GM04503 (cell line): Measurements from ENCODE around the gene PLEKHG7.
"Not testable (repeated sequence)": the region's sequence is repeated elsewhere in the genome, so short reads cannot be mapped to it uniquely, and the experiment has no call there.

Source experiments
- DNase-seq: peaks from one replicate; pipeline ENCODE4 v3.0.0-alpha.2; 2012; ENCODE audit warnings: low read depth

Gene PLEKHG7, protein sequence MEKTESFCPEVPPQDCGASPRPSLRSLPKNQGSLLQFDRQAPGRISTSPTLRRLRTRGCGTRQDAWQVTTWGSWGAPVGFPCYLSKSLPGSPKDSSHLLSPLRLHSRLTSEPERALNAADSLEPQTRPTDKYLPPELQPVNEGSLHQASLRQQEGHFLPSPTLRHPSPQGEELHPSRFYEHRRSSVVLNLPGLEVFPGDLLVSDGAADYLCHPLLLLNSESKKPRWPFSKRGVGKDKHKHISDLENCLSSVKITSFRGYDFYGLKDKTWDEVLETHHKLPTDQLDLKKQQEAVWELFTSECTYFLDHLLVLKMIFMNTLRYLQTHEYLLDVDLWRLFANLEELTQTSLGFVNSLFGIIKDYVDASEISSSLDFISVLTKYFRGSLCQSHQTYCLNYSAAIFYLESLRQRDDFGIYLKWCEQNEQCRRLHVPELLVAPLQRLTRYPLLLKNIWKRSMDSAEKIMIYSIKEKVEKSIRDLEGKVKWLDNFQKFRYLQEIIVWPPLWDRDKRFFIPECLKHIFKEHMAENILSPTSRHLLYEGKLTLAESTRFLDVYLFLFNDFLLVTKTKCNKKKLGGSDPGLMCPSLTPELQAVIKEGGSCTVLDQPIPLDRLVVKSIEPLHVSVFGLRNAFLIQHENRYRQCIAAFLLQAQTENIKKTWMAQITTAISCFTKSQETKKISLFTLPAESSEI

DNA sequence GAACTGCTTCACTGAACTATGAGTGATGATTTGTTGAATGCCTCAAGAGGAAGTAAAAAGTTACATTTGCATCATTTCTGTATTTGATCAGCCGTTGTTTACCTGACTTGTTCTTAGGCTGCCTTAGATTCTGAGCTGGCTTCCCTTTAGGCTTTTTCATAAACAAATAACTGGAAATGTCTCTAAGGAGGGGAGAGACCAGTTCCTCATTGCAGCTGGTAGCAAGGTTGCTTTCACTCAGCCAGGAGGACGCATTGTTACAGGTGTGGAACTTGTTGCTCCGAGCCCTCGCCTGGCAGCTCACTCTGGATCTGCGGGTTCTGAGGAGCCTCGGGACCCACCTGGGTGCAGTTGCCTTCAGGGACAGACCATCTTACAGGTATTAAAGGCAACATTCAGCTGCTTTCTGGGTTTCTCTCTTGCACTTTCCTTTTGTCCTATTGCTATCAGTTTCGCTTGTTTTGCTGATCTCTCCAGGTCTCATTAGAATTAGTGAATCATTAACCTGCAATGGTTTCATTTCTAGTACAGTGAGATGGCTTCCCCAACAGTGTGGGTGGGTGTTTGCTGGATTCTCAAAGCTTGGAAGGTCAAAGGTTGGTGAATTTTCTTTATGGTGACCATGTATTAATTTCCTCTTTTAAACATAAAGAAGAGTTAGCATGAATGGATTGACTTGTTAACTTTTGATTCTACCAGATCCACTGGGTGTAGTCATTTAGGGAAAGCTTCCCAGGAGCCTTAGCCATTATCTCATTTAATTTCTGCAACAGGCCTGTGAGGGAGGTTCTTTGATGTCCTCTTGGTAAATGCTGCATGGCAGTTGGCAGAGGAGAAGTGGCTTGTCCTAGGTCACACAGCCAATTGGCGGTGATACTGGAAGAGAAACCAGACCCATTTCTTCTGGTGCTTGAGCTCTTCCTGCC is at the start of gene PLEKHG7:
PLEKHG7 (plus strand) TSS at position 236 of the 926 bp plus-strand sequence. CDS start 3,643 bp downstream, outside the sequence.
- DNase-seq, result no peak

DNA sequence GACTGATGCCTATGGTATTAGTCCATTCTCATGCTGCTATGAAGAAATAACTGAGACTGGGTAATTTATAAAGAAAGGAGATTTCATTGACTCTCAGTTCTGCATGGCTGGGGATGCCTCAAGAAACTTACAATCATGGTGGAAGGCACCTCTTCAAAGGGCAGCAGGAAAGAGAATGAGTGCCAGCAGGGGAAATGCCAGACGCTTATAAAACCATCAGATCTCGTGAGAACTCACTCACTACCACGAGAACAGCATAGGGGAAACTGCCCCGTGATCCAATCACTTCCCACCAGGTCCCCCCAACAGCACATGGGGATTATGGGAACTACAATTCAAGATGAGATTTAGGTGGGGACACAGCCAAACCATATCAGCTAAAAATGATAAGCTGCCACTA is 48.5 kb upstream of the PLEKHG7 start:
- not testable (repeated sequence) for DNase-seq

DNA sequence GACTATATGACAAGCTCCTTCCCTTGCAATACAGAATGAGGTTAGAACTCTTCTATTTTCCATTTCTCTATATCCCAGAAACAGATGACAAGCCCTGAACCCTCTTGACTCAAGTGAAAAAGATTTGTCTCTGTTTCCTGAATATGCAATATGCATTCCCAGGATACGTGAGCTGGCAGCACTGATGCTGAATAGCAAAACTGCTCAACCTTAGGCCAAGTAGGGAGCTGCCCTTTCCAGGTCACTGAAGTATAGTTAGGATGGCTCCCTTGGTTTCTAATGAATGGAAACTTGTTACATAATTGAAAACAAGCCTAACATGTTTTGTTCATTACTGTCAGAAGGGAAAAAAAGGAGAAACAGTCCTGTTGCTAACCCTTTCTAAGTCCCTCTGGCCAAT is 47.9 kb upstream of the PLEKHG7 start:
- DNase-seq, result peak; percentile 42

DNA sequence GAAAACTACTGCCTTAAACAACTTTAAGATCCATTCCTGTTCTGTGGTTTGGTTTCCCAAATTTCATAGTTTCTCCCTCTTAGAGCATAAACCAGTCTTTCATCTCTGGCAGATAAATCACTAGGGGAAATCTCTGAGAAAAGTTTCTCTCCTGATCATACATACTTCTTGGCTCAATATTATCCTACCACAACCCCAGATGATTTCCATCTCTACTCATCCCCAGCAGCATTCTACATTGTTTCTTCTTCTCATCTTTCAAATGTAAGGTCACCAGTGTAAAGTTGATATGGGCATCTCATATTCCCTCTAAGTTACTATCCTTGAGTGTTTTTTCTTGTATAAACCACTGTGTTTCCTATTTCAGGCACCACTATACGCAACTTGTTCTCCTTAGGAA is 45.9 kb upstream of the PLEKHG7 start:
- DNase-seq, result no peak

DNA sequence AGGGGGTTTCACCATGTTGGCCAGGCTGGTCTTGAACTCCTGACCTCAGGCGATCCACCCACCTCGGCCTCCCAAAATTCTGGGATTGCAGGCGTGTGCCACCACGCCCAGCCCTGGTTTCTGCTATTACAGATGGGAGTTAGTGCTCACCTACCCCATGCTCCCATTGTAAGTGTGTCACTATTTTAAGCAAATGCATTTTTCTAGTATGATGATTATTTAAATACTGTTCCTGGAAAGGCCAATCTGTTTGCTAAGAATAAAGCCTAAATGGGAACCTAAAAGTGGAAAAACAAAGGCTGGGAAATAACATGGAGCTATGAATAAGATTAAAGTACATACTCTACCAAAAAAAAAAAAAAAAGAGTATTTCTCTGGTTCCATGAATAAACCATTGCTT is 45.0 kb upstream of the PLEKHG7 start:
- no peak for DNase-seq

DNA sequence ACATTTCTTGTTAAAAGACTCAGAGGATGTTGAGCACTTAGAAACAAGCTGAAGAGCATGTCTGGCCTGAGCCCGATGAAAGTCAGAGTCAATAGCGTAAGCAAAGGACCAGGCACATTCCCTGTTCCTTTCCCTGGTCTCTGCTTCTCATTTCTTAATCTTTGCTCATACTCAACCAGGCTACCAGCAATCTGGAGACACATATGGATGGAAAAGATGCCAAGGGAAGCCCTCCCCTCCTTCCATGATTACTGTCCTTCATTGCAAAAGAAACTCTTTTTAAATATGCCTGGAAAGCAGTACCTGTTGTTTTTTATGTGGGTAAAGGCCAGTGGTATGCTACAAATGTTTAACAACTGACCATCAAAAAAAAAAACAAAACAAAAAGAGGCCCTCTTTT is 44.2 kb upstream of the PLEKHG7 start:
- DNase-seq, result no peak

DNA sequence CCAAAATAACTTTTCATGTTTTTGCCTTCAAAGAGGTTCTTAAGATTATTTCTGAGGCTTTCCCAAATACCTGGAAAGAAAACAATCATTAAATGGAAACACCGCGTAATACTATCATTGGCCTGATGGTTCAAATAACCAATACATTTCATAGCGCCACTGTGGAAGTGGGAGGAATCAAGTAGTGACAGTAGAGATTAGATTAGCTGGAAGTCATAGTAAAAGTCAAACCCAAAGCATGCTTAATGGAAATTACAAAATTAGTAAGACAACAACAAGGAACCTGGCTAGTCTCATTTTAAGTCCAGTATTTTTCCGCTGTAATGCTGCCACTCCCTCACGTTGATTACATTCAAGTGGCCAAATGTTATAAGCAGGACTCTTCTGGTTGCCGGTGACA is 41.5 kb upstream of the PLEKHG7 start:
- no peak for DNase-seq

DNA sequence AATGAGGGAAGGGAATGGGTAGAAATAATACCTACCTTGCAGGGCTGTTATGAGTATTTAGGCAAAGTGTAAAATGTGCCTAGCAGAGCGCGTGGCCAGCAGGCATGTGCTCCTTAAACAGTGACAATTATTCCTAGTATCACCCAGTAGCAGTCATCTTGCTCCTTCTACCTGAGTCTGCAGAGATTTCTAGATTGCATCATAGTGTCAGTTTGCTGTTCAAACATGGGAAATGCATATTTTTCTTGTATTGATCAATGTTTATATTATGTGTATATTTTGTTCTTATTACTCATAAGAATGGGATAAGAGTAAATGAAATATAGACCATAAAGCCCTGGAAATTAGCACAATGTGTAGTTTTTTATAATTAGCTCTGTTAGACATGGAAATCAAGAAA is 37.3 kb upstream of the PLEKHG7 start:
- DNase-seq, result no peak

DNA sequence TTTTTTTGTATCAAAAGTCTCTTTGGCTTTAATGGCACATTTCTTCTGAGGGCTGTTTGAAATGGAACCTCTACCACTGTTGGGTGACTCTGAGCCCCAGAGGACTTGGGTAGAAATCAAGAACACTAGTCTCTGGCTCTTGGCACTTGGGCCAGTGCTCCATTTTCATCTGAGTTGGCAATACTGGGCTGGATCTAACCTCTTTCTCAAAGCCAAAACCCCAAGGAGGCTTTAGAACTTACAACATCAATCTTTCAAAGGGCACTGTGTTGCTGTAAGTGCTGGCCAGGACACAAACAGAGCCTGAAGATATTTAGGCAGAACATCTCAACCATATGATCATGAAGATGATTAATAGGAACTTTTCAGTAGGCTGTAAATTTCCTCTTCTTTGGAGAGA is 34.0 kb upstream of the PLEKHG7 start:
- DNase-seq, result no peak

DNA sequence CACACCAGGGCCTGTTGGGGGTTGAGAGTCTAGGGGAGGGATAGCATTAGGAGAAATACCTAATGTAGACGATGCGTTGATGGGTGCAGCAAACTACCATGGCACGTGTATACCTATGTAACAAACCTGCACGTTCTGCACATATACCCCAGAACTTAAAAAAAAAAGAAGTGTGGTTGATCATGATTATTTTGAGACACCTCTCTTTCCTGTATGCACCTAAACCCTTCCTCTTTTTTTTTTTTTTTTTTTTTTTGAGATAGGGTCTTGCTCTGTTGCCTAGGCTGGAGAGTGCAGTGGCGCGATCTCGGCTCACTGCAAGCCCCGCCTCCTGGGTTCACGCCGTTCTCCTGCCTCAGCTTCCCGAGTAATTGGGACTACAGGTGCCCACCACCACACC is 31.3 kb upstream of the PLEKHG7 start:
- DNase-seq, result not testable (repeated sequence)

DNA sequence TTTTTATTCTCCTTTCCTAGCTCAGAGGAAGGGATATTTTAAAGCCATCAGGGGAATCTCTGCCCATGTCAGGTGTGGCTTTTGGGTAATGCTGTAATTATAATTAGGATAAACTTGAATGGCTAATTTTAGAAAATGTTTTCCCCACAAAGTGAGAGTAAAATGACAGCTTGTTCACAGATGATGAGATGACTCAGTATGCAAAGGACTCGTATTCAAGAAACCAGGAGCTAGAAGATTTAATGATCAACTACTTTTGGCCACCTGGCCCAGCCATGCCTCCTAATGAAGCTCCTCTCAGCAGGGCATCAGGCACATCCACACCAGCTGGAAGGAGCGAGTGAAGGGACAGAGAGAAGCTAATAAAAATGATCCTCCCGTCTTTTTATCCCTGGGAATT is 29.0 kb upstream of the PLEKHG7 start:
- DNase-seq, result no peak

DNA sequence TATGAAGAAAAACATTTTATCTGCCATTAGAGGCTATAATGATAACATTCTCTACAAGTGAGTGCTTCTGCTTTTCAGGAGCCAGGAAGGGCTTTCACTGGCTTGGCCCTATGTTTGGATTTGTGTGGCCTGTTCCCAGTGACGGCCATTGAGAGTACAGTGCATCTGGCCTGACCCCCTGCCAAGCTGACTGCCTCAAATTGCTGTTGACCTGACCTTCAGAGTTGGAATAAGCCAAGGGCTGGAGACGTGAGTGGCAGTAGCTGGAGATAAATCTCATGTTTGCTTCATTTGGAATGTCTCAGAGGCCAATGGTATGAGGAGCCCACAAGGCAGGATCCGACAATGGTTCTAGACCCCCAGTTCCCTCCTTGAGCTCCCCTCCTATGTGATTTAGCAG is 28.3 kb upstream of the PLEKHG7 start:
- DNase-seq, result no peak

DNA sequence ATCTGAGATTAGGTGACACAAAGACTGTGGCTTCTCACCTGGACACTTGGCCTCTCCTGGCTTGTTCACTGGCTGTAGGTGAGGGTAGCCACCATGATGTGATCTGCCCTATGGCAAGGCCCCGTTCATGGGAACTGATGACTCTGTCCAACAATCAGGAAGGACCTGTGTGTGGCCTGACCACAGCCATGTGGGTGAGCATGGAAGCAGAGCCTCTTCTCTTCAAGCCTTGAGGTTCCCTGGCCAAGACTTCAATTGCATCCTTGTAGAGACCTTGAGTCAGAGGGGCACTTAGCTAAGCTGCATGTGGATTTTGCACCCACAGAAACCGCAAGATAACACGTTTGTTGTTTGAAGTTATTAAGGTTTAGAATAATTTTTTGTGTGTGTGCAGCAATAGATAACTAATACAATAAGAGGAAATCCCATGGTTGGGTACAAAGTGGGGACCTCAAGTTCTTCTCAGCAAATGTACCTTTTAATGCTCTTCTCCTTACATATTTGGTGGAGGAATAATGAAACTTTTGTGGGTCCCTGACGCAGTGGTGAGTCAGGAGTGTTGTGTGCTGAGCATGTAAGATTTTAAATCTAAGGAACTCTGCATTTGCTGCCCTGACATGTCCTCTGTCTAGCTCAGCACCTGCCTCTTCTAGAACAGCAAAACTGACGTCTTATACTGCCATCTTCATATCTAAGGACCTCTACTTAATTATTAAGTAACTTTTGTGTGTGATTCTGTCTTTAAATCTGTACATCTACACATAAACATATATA is 27.5 kb upstream of the PLEKHG7 start:
- no peak for DNase-seq

DNA sequence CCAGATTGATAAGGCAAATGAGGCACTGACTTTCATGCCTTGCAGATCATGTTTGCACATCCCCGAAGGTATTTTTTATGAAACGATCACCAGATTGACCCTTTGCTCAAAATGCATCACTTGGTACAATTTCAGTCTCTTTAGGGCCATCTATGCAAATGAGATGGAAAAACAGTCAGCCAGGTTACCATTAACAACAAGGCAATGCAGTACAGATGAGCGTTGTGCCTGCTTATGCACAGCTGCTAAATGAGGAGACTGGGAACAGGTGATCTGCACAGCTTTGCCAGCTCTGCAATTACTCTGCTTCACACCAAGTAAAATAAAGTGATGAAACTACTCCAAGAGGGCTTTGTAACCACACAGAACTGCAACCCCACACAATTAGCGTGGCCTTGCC is 26.1 kb upstream of the PLEKHG7 start:
- DNase-seq, result no peak

DNA sequence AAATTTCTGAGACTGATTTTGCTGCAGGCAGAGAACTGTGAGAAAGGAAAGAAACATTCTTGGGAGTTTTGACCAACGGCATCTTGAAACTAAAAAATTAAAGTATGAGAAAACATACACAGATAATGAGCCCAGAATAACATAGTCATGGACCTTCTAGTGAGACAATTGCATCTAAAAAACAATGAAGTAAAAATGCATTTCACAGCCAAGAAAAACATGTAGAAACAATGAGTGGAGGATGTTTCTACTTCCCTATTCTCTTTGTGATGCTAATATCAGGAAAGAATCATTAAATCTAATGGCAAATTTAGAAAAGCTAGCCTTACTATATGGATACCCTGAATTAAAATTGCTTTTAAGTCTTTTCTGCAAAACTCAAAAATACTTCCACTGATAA is 12.2 kb upstream of the PLEKHG7 start:
- DNase-seq, result no peak

DNA sequence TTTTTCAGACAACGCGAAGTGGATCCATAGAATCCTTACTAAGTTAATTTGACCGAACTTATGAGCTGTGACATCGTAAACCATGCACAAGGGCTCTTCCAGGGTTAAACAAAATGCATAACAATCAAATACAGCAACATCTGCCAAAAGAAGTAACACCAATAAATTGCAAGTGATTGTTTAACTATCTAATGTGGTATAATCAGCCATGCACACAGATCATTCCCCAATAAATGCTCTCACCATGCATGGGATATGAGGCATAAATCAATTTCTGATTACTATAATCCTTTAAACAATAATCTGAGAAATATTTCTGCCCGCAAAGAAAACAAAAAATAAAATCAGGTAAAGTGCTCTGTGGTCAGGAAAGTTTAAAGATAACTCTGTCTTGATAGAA is 7.7 kb upstream of the PLEKHG7 start:
- DNase-seq, result no peak

DNA sequence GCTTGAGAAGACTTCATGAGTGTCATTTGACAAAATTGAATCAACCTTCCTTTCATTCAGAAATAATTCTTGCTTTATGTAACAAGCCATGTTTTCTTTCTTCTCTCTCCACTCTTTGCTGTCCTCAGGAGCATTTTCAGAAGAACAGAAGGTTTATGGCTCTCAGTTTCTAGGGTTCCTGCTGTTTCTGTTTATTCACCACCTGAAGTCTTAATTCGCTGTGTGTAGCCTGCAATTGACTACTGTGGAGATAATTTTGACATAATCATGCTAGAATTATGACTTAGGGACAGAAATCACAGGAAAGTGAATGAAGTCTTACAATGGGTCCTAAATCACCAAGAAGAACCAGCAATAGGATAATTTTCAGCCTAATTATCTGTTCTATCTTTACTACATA is 7.2 kb upstream of the PLEKHG7 start:
- no peak for DNase-seq

DNA sequence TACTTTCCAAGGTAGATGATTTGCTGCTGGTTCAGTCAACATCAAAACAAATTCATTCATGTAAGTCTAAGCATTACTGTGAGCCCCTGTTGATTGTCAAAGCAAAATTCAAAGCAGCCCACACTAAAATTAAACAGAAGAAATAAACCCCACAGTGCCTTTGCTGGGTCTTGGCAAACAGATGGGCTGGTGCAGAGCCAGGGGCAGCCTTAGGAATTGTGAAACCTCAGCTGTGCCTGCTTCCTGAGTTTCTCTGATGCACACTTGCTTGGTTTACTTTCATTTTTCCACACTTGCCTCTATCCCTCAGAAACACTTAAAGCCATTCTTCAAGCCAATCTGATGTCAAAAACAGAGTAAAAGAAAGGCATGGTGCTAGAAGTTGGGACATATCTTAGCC is 6.6 kb upstream of the PLEKHG7 start:
- no peak for DNase-seq

DNA sequence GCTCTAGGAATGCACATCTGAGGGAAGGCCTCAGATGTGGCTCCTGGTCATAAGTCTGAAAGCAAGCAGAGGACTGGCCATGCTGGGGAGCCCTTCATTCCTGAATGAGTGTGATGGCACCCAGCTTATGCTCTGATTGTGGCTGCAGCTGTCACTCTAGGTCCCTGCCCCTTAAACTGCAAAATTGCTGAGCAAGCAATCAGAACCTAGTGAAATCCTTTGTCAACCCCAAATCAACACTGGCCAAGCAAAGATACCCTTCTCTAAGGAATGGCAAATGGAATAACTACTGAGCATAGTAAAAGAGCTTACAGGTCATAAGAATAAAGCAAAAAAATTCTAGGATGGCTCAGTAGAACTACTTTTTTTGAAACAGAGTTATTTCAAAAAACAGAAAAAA is 4.3 kb upstream of the PLEKHG7 start:
- no peak for DNase-seq

DNA sequence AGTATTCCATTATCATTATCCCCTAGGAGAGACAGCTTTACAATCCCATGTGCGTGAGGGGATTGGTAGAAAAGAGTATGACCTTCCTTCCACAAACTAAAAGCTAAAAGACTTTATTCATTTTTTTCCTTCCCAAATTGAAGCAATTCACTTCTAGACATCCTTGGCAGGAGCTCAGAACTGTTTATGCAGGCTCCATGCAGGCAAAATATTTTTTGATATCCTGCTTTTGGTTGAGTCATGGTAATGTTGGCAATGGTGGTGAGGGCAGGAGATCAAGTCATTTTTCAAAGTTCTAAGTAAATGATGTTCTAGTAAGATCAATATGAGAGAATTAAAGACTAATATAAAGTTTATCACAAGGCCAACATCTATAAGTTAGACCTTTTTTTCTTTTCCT is 1.3 kb upstream of the PLEKHG7 start:
- DNase-seq, result no peak

DNA sequence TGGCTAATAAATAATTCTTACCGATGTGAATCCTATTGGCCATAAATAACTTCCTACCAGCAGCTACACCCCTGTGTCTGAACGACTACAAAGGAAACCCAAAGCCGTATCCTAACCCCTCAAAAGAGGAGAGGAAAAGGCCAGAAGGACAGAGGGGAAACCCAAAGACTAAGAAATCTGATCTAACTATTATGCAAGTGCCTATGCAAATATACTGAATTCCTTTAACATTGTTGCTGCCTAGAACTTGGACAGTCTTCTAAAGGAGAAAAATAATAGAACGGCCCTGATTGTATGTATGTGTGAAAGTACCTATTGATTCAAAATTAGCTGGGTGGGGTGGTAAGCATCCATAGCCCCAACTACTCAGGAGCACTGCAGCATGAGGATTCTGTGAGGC is 997 bp downstream of the PLEKHG7 start:
- DNase-seq, result no peak

DNA sequence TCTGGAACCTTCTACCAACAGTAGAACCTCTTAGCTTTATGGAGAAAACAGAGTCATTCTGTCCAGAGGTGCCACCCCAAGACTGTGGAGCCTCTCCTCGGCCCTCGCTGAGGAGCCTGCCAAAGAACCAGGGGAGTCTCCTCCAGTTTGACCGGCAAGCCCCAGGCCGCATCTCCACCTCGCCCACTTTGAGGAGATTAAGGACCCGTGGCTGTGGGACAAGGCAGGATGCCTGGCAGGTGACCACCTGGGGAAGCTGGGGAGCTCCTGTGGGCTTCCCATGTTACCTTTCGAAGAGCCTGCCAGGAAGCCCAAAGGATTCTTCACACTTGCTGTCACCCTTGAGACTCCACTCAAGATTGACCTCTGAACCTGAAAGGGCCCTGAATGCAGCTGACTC is 3.8 kb downstream of the PLEKHG7 start:
- no peak for DNase-seq
